Left colon (tissue), 2 donors: ENCODE results near the gene OPRM1. TPM values are rescaled to one million over a fixed set of nuclear protein-coding genes. Genes with fewer than 3 reads are reported as not detected.
"Not testable (repeated sequence)": the region's sequence is repeated elsewhere in the genome, so short reads cannot be mapped to it uniquely, and the experiment has no call there.

Experiments
- ATAC-seq: fragments of 200-7000 bp; cut with Tn5 transposase; one replicate; pipeline ENCODE4 v1.9.1; 2020; ENCODE audit warnings: mild to moderate bottlenecking, moderate library complexity
- DNase-seq, 2 donors: peaks; one replicate each; pipeline ENCODE4 v3.0.0-alpha.2; 2020
- intact Hi-C, 2 donors: fragments of 100-400 bp; cut with DNase I in 1 of 2; cut with micrococcal nuclease in 1 of 2; formaldehyde crosslinking; loops; one replicate each; pipeline versions ENCODE4 v1.11.2 to v1.14.0; 2022; cut with DNase I, micrococcal nuclease
- total RNA-seq, 2 donors: library from RNA; stranded (reverse); fragmentation: NEBNext Ultra II Directional; extraction: Animal tissue kit (Norgen Biotek cat#: 25700); gene quantifications; one replicate each; pipeline ENCODE4 v1.2.1, GENCODE V29; 2021
- donor health status: DM: no; HTN: no; CAD: no.
- donor health status: DM: yes; HTN: yes; CAD: no.

Gene OPRM1
- total RNA-seq, 2 donors from 2014 or later: not detected

DNA sequence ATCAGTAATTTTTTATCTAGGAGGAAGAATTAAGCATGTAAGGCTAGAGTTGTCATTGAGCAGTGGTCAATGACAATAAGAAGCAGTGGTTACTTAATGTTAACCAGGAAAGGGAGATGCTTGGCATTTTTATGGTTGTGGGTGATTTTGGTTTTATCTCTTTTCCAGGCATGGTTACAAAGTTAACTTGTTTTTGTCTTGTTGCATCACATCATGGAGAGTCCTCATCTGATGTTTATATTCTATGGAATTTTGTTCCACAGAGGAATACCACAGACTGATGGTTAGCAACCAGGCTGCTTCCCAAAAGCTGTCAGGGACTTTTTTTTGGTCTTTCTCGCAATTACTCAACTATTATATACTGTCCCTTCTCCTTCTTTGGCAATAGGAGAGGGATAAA, 32.7 kb downstream of the OPRM1 start:
- intact Hi-C loops: no loop called here
- no peak for DNase-seq
- no peak for ATAC-seq

DNA sequence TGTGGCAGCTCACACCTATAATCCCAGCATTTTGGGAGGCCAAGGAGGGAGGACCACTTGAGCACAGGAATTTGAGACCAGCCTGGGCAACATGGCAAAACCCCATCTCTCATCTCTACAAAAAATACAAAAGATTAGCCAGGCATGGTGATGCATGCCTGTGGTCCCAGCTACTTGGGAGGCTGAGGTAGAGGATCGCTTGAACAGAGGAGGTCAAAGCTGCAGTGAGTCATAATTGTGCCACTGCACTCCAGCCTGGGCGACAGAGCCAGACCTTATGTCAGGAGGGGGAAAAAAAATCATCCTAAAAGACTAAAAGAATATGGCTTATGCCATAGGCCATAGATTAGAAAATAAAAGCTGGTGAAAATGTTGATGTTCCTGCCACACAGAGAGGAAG, 39.6 kb downstream of the OPRM1 start:
- DNase-seq, intact Hi-C loops, ATAC-seq: not testable (repeated sequence)

DNA sequence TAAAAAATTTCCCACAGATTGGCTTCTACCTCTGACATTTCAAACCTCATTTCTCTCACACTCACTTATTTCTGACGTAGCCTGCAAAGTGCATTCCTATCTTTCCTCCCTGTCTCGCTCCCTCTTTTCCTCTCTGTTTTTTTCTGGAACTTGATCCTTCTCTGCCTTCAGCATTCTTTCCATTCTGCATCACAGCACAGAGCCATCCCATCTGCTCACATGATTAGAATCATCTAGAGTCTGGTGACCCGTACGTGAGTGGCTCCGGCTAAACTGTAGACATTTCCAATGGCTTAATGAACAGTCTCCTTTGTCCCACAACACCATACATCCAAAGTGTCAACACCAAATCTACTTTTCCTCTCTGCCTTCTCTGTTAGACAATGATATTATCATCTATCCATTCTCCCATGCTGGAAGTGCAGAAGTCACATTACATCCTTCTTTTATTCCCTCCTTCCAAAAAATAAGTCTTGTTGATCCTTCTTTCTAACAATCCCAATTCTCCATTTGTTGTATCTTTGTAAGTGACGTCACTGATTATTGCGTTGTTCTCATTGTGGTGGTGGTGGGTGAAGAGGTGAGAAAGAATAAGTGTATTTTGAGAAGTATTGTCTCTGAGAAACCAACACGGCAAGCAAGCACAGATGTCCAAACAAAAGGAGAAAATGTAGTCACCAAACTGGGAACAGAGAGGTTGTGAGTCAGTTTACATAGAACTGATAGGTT, 41.6 kb downstream of the OPRM1 start:
- intact Hi-C loops: no loop called here
- ATAC-seq: no peak
- DNase-seq: no peak

DNA sequence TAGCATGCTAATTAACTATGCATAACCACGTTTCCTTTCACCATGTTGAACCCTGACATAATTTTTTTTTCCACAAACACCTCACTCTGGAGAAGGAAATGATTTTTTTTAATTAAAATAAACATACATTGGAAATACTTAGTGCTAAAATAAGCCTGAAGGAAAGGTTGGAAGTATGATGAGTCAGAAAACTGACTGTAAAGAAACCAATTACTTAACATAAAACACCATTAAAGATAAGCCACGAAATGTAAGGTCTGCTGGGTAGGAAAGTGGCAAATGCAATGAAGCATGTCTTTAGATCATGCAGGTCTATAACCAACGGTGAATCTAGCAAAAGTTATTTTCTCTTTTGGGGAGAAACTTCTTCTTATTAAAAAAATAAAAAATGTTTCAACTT, 47.5 kb downstream of the OPRM1 start:
- DNase-seq: no peak
- ATAC-seq: no peak
- intact Hi-C loops: no loop called here

DNA sequence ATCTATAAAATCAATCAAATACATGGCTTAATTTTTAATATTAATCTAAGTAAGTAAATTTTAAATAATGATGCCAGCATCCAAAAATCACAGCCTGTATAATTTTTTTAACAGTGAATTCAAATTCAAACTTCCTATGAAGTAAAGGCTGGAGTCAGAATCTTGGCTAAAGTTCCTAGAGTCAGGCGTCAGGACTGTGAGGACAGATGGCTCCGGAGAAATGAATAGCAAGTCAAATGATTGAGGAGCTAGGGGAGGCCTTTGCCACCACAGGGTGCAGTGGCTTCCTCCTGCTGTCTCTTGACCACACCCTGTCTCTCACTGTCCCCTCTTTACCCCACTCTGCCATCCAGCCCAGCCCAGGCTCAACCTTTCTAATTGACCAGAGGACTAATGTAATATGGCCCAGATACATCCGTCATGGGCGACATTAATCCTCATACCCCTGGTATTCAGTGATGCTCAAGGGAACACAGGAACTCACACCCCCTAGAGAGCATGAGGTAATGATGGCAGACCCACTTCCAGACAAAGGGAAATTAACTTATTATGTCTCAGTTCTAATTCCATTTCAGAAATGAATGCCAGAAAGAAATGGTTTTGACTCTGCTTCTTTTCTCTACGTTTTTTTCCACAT, 53.4 kb downstream of the OPRM1 start:
- ATAC-seq: no peak
- no peak for DNase-seq
- intact Hi-C loops: no loop called here

DNA sequence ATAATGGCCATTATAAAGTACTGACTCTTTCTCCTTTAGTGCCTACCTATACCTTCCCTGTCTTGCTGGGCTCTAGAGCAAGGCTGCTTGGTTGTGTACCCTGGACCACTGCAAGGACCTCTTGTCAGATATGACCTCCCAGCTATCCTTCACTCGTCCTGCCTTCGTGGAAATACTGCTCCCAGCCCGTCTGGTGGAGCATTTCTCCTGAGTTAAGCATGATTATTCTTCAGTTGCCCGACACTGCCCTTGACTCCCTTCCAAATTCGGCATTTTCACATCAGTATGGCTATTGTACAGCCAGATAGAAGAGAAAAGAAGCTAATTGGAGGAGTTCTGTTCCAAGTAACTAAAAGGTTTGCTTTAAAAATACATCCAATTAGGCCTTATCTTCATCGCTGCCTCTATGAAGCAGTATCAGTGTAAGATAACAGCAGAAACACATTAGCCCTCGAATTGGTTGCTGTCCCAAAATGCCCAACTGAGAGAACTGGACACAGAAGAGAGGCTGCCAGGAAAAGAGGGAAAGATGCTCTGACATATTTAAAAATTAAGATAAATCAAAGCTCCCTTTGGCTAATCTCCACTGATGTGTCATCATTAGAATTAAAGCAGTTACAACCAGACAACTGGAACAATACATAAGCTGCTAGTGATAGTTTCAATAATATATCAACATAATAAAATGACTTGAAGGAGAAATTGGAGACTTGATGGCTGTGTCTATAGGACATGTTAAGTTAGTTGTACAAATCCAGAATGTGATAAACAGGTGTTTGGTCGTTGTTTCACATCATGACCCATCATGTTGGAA, 54.4 kb downstream of the OPRM1 start:
- intact Hi-C loops: no loop called here
- ATAC-seq: no peak
- no peak for DNase-seq

DNA sequence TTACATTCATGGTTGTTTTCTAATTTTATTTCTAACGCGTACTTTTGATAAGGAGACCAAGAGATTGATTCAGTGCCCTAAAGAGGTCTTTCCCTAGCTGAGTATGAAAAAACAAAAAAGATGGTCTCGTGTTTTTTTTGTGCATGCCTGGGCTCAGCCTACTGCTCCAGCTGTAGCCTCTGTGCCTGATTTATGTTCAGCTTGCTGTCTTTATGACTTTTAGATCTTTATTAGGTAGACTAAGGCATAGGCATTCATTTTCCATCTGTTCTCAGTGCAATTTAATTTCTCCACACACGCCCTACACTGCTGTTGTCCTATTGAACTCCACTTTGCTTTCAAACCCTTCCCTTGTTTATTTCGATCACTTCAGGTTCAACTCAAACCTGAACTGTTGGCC, 56.5 kb downstream of the OPRM1 start:
- peak; percentile 70 for ATAC-seq
- DNase-seq: no peak
- intact Hi-C loops: no loop called here

DNA sequence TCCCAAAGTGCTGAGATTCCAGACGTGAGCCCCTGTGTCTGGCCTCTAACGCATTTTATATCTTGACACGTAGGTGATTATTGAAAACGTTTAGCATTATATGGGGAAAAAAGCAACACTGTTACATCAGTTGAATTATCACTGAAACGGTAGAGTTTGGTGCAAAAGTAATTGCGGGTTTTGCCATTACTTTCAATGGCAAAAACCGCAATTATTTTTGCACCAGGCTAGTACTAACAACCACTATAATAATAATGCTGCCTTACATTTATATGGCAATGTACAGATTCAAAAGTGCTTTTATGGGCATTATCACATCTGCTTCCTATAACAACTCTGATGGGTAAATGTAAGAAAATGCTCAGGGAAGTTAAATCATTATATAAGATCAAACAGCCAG, 57.3 kb downstream of the OPRM1 start:
- intact Hi-C loops: no loop called here
- no peak for ATAC-seq
- no peak for DNase-seq

DNA sequence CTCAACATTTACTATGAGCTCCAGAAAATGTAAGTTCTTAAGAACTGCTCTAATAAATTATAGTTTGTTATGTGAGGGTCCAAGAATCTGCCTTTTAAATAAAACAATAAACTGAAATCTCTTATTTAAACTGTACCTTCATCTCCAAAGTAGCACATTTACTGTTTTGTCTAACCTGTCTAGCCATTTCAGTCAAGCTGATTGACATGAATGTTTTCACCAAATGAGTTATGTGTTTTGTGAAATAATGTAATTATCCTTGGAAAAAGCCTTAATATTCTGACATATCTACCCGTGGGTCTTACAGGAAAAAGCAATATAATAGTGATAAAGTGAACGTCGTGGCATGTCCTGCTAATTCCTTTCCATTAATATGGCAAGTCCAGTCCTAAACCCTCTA, 57.8 kb downstream of the OPRM1 start:
- intact Hi-C loops: no loop called here
- DNase-seq (no peak), ATAC-seq (no peak)

DNA sequence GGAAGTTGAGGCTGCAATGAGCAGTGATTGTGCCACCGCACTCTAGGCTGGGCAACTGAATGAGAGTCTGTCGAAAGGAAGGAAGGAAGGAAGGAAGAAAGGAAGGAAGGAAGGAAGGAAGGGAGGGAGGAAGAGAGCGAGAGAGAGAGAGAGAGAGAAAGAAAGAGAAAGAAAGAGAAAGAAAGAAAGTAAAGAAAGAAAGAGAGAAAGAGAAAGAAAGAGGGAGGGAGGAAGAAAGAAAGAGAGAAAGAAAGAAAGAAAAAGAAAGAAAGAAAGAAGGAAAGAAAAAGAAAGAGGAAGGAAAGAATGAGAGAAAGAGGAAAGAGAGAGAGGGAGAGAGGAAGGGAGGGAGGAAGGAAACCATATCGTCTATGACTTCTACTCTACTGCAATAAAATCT, 60.2 kb downstream of the OPRM1 start:
- intact Hi-C loops: no loop called here
- DNase-seq (no peak), ATAC-seq (no peak)

DNA sequence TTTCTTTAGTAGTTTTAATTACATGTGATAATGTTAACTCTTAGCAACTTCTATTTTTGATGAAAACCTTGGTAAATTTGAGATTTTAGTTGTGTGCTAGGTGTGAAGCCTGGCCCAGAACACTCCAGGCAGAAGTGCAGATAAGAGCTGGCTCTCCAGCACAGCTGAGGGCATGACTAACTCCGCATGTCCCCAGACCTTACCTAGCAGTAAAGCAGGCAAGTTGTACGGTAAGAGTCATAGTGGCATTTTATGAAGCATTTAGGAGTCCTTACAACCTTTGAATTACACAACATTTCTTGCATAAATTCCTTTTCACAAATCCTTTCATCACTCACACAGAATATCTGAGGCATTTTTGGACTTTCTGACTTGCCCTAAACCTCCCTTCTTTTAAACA, 67.2 kb downstream of the OPRM1 start:
- intact Hi-C loops: no loop called here
- ATAC-seq: no peak
- DNase-seq: no peak

DNA sequence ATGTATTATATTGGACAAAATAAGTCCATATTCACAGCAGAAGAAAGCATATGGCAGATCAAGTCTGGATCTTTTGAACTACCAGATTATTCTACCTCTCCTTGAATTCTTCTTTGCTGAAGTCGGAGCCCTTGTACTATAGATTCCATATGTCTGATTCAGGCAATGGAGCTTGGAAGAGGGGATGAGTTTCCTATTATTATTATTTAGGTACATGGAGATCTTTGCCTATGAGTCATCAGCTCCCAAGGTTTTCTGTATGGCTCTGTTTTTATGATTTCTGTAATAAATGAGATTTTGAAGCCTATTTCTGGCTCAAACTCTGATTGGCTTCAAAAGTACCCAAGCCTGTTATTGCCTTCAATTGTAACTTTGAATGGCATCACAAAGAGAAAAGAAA, 72.0 kb downstream of the OPRM1 start:
- intact Hi-C loops: no loop called here
- ATAC-seq: no peak
- no peak for DNase-seq

DNA sequence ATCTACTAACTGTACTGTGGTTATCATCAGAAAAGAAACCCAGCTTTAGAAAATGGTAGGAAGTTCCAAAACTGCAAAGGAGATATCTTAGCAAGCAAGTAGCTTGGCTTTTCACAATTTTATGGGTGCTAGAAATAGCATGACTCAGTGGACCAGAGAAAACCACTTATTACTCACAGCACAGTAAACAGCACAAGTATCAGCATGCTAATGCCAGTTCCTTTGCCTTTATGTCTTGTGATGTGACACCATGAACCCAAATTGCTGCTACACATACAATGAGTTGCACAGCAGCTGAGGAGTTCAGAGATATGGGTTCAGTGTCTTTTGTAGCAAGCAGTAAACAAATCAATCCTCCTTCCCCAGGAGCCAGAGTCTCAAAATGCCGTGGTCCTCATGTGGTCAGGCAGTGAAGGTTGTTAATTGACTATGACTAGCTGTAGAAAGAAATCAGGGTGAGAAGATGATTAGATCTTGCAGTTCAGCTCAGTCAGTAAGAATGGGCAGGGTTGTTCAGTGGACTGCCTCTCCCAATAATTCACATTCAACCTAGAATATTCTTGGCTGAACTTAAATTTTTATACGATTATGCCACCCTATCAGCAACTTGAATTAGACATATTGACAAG, 73.3 kb downstream of the OPRM1 start:
- DNase-seq: no peak
- intact Hi-C loops: no loop called here
- ATAC-seq: no peak

DNA sequence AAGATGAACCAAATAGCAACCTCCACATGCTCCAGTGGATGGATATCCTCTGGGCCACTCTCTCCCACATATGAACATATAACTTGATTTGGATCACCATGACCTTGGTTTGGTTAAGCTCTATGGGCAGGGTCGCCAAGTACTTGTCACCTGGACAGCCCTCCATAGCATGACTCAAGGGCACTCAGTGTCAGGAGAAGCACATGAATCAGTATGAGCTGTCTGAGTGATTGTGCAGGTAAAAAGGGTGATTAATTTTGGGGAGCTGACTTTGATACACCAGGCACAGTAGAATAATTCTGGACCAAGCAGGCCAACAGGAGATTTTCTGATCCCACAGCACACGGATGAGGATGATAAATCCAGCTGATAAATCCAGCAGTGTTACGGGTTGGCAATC, 74.4 kb downstream of the OPRM1 start:
- ATAC-seq (no peak), DNase-seq (no peak)
- intact Hi-C loops: no loop called here

DNA sequence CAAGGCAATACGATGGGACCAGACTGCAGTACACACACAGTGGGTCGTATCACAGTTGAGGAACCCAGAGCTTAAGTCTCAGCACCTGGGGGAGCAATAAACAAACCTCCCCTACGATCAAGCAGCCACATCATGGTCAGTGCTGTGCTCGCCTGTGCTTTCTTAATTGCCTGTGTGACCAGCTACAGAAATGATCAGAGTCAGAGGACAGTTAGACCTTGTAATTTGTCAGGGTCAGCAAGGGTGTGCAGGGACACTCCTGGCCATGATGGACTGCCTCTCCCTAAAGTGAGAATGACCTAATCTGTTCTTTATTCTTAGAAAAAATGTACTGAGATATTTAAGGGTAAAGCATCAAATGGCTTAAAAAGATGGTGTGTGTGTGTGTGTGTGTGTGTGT, 78.4 kb downstream of the OPRM1 start:
- intact Hi-C loops: no loop called here
- DNase-seq: no peak
- ATAC-seq: no peak

DNA sequence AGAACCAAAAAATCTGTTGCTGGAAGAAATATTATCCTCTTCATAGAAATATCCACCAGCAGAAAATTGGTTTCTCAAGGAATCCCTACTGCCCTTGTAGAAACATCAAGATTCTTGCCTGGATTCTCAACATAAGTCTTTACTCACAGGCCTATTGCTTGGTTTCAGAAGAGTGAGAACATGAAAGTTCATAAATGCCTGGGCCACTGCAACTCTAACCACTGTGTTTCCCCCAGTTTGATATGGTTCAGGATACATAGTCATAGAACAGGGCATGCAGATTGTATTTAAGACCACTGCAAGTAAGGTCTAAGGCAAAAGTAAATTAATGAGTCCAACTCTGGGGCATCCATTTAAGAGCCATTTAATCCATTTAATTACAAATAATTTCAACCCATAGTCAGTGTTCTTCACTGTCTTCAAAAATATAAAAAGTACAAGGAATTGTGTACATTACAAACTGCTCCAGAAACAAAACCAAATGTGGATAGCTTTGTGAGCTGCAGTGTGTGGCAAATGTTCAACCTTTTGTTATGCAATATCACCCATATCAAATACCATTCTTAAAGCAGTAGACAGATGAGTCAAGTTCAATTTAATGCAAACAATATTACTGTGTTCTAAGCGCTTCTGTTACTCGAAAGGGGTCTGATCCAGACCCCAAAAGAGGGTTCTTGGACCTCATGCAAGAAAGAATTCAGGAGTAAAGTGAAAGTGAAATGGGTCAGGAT, 83.3 kb downstream of the OPRM1 start:
- ATAC-seq (no peak), DNase-seq (no peak)
- intact Hi-C loops: no loop called here

DNA sequence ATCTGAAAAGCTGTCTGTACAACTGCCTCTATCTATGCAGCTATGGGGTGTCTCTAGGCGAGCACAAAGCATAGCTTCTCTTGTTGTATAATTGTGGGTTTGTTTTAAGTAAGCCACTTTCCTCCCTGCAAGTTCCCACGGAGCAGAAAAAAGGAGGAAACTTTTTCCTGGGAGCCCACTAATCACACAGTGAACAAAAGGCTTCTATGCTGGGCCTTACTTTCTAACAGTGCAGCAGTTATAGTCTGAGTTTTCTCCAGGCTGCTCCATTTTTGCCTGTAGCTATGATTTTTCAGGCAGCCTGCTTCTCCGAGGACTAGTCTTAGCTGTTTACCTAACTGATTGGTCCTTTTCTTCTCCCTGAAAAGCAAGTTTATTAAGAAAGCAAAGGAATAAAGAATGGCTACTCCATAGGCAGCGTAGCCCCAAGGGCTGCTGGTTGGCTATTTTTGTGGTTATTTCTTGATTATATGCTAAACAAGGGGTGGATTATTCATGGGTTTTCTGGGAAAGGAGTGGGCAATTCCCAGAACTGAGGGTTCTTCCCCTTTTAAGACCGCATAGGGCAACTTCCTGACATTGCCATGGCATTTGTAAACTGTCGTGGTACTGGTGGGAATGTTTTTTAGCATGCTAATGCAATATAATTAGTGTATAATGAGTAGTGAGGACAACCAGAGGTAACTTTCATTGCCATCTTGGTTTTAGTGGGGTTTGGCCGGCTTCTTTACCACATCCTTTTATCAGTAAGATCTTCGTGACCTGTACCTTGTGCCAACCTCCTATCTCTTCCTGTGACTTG, 84.3 kb downstream of the OPRM1 start:
- ATAC-seq (no peak), DNase-seq (no peak)
- intact Hi-C loops: no loop called here

DNA sequence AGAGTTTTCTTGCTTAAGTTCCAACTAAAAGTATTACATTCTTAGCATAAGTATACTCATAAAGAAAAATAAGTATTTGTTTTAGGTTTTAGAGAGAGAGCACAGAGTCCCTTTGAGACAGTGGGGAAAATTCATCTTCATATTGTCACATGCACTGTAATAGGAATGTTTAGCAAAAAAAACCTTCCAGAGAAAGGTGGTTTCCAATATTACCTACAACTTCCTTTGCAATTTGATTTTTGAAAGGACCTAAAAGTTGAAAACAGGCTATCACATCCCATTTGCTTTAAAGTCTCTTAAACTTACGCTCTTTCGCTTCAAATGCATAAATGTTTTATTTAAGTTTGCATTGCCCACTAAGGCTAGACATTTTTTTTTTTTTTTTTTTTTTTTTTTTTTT, 86.4 kb downstream of the OPRM1 start:
- DNase-seq (no peak), ATAC-seq (no peak)
- intact Hi-C loops: no loop called here
